Measurements from ENCODE around the gene TSPAN15. TPM values are rescaled to one million over a fixed set of nuclear protein-coding genes. Genes with fewer than 3 reads are reported as not detected.
A peak's percentile ranks its signal among the peaks of the same experiment; 100 is the strongest.
"Not testable (repeated sequence)": the region's sequence is repeated elsewhere in the genome, so short reads cannot be mapped to it uniquely, and the experiment has no call there.

Gene TSPAN15
- total RNA-seq, 6 experiments from 2014 or later, result 2.3 to 8.3 (median 3.3) TPM

- WGBS (ENCODE audit: insufficient coverage, low coverage, low lambda C conversion rate, missing lambda C conversion rate), result 39% methylated on average over 3 of the region's 3 CpGs
- peaks cover 0 to 4% (median 0%) of the 10 kb centered on the region in 4 donors for H3K4me1 ChIP-seq
- no peaks in the 10 kb centered on the region for H3K36me3 ChIP-seq
- H3K27ac ChIP-seq, result no peak overlapping the region
- DNase-seq (no peak), ATAC-seq (peak in 1 of 4 donors; percentile 34)
- intact Hi-C loops (cut with DNase I), result no loop called here
- H3K4me3 ChIP-seq, result no peak overlapping the region
- TF ChIP-seq POLR2A (IDR thresholded peaks at IDR 0.05), result no peak
- no peaks in the 10 kb centered on the region for H3K27me3 ChIP-seq
- no peaks in the 10 kb centered on the region for H3K9me3 ChIP-seq
Measured at GRCh38 chr10:69446650-69447151, 4.6 kb upstream of the TSPAN15 start.

GRCh38 chr10:69449841-69450240 is 1.4 kb upstream of the TSPAN15 start:
- Histone ChIP-seq H3K4me3 (no peak overlapping the region), H3K27ac (no peak overlapping the region), H3K36me3 (no peaks in the 10 kb centered on the region), H3K9me3 (no peaks in the 10 kb centered on the region), H3K4me1 (peaks cover 0 to 9% (median 0%) of the 10 kb centered on the region in 4 donors), H3K27me3 (no peaks in the 10 kb centered on the region)
- DNase-seq (peak in 1 of 3 donors; percentile 56), ATAC-seq (peak; percentile 60 to 70 (median 62))
- intact Hi-C loops (cut with DNase I), result no loop called here
- 29% methylated on average over 1 of the region's 1 CpG for WGBS (ENCODE audit: insufficient coverage, low coverage, low lambda C conversion rate, missing lambda C conversion rate)
- TF ChIP-seq CTCF (IDR thresholded peaks at IDR 0.05), result peak; percentile 35 to 53 (median 40)
- no peak for TF ChIP-seq POLR2A (IDR thresholded peaks at IDR 0.05)

- ATAC-seq; intact Hi-C loops (cut with DNase I); H3K27ac ChIP-seq; DNase-seq; H3K4me3 ChIP-seq; H3K4me1 ChIP-seq; H3K27me3 ChIP-seq; H3K36me3 ChIP-seq; H3K9me3 ChIP-seq: not testable (repeated sequence)
- 79% methylated on average over 16 of the region's 16 CpGs for WGBS (ENCODE audit: insufficient coverage, low coverage, low lambda C conversion rate, missing lambda C conversion rate)
Measured at GRCh38 chr10:69450395-69450794, 870 bp upstream of the TSPAN15 start.

- no peaks in the 10 kb centered on the region for H3K36me3 ChIP-seq
- H3K4me3 ChIP-seq, result peak overlapping the region; percentile 50 to 65 (median 62)
- TF ChIP-seq CTCF (IDR thresholded peaks at IDR 0.05) (no peak), POLR2A (IDR thresholded peaks at IDR 0.05) (no peak)
- peak overlapping the region in 2 of 3 donors; percentile 24 to 43 for H3K27ac ChIP-seq
- no peaks in the 10 kb centered on the region for H3K9me3 ChIP-seq
- WGBS (ENCODE audit: insufficient coverage, low coverage, low lambda C conversion rate, missing lambda C conversion rate), result 12% methylated on average over 21 of the region's 38 CpGs
- intact Hi-C loops (cut with DNase I), result no loop called here
- ATAC-seq (peak; percentile 10 to 35 (median 18)), DNase-seq (no peak)
- H3K4me1 ChIP-seq, result peaks cover 0 to 9% (median 0%) of the 10 kb centered on the region in 4 donors
- H3K27me3 ChIP-seq, result no peaks in the 10 kb centered on the region
Measured at GRCh38 chr10:69451784-69452251, 553 bp downstream of the TSPAN15 start.

GRCh38 chr10:69452676-69453415 is 1.6 kb downstream of the TSPAN15 start:
- 76% methylated on average over 3 of the region's 6 CpGs for WGBS (ENCODE audit: insufficient coverage, low coverage, low lambda C conversion rate, missing lambda C conversion rate)
- TF ChIP-seq CTCF (IDR thresholded peaks at IDR 0.05), result no peak
- TF ChIP-seq POLR2A (IDR thresholded peaks at IDR 0.05), result no peak
- Histone ChIP-seq H3K4me1 (peaks cover 0 to 9% (median 0%) of the 10 kb centered on the region in 4 donors), H3K36me3 (no peaks in the 10 kb centered on the region), H3K27me3 (no peaks in the 10 kb centered on the region), H3K4me3 (no peak overlapping the region), H3K27ac (no peak overlapping the region), H3K9me3 (no peaks in the 10 kb centered on the region)
- intact Hi-C loops (cut with DNase I), result no loop called here
- ATAC-seq, result no peak
- no peak for DNase-seq

Measured in right lobe of liver (tissue), 6 donors.